T-helper 1 cell treated with Interleukin-12 subunit alpha and Interleukin-12 subunit beta and Interleukin-4 antibody, amounts not matched to agents 30 μg/mL and 1 μg/mL, for 36 hours (primary cell): ENCODE data around the gene GNA14.
"Not testable (repeated sequence)": the region's sequence is repeated elsewhere in the genome, so short reads cannot be mapped to it uniquely, and the experiment has no call there.

ENCODE experiments used
- H3K27ac Mint-ChIP-seq: one replicate; pipeline ENCODE4 v1.8.0; 2021; ENCODE audit warnings: mild to moderate bottlenecking, mixed read lengths
- H3K27me3 Mint-ChIP-seq: one replicate; pipeline ENCODE4 v1.8.0; 2021; ENCODE audit warnings: low read depth, mixed read lengths
- H3K36me3 Mint-ChIP-seq: one replicate; pipeline ENCODE4 v1.8.0; 2021; ENCODE audit warnings: low read depth, mixed read lengths
- H3K4me1 Mint-ChIP-seq: one replicate; pipeline ENCODE4 v1.8.0; 2021; ENCODE audit warnings: low read depth, mixed read lengths
- H3K4me3 Mint-ChIP-seq: one replicate; pipeline ENCODE4 v1.8.0; 2021; ENCODE audit warnings: mild to moderate bottlenecking, moderate library complexity, mixed read lengths
- H3K9me3 Mint-ChIP-seq: one replicate; pipeline ENCODE4 v1.8.0; 2021; ENCODE audit warnings: mixed read lengths

GNA14 gene

DNA sequence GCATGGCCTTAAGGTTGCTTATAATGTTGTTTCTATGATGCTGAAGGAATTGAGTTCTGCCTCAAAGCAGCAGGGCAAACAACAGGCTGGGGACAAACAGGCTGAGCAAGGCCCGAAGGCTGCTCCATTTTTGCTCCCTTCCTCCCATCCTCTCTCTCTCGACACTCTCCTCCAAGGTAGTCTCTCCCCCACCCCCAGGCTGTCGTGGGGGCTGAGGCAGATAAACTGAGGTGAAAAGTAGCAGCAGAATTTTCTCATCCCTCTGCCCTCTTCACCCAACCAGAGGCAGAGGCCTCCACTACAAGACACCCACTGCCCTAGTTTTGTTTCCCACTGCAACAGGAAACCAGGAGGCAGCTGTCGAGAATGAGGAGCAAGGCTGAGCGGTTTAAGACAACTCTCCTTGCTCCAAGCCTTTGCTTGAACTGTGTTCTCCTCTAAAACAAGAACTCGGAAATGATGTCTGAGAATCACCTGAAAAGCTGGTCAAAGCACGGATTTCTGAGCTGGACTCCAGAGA, 13.5 kb upstream of the GNA14 start:
- Mint-ChIP-seq H3K27ac (no peak overlapping the region), H3K4me1 (no peaks in the 10 kb centered on the region), H3K27me3 (peaks cover 19% of the 10 kb centered on the region), H3K36me3 (no peaks in the 10 kb centered on the region), H3K4me3 (no peak overlapping the region), H3K9me3 (no peaks in the 10 kb centered on the region)

DNA sequence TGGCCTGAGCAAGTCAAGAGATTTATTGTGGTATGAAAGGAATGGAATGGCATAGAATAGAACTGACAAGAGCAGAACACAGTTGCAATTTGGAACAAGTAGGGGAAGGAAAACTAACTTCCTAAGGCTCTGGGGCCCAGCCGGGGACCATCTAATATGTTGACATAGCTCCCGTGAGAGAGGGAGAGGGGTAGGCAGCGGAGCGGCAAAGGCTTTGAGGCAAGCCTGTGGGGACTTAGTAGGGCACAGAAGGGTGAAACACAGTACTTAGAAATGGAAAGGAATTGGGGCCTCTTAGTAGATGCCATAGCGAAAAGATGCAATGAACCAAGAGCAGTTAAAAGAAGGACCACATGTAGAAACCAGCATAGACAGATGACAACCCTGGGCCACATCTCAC, 11.8 kb upstream of the GNA14 start:
- Mint-ChIP-seq H3K9me3 (no peaks in the 10 kb centered on the region), H3K4me3 (no peak overlapping the region), H3K27me3 (peaks cover 15% of the 10 kb centered on the region), H3K27ac (no peak overlapping the region), H3K4me1 (no peaks in the 10 kb centered on the region), H3K36me3 (no peaks in the 10 kb centered on the region)

DNA sequence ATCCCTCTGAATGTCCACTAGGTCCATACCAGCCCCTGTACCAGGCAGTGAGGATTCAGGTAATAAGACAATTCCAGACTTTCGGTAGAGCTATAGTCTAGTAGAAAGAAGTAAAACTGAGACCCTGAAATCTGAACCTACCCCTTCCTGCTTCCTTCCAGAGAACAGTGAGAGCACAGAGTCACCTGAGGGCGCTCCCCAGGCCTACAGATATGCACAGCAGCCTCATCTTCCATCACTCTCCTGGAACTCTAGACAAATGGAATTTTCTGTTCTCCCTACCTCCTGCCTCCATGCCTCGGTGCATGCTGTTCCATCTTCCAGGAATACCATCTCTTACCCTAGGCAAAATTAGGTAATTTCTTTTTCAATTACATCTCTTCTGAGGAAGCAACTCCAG, 3.1 kb upstream of the GNA14 start:
- Mint-ChIP-seq H3K27ac (no peak overlapping the region), H3K36me3 (peaks cover 2% of the 10 kb centered on the region), H3K27me3 (peaks cover 42% of the 10 kb centered on the region), H3K4me3 (no peak overlapping the region), H3K4me1 (peaks cover 6% of the 10 kb centered on the region), H3K9me3 (no peaks in the 10 kb centered on the region)

DNA sequence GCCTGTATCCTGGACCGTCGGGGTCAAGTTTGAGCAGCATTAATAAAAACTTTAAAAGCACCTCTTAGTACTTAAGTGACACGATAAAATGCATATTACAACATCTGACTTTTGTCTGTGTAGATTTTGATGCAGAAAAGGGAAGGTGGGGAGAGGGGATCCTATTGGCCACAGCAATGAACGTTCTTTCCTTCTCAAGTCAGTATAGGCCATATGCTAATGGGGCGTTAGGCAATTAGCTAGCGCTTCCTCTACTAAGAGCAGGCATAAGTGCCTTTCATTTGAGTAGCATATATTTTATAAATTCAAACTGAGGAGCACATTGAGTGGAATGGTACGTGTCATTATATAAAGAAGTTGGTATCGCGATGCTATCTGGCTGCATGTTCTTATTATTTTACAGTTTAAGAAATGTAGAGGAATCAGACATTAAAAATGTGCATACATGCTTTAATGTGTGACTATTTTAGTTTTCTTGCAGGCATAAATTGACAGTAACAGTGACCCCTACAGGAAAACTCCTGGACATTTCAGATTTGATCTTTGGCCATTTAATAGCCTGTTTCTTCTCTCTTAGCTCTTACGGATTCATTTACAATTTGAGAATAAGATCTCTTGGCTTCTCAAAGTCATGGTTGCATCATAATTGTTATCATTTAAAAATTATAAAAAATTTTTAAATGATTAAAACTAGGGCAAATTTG, 1.1 kb upstream of the GNA14 start:
- Mint-ChIP-seq H3K27me3 (peaks cover 58% of the 10 kb centered on the region), H3K27ac (no peak overlapping the region), H3K4me1 (peaks cover 6% of the 10 kb centered on the region), H3K9me3 (no peaks in the 10 kb centered on the region), H3K4me3 (no peak overlapping the region), H3K36me3 (peaks cover 2% of the 10 kb centered on the region)

DNA sequence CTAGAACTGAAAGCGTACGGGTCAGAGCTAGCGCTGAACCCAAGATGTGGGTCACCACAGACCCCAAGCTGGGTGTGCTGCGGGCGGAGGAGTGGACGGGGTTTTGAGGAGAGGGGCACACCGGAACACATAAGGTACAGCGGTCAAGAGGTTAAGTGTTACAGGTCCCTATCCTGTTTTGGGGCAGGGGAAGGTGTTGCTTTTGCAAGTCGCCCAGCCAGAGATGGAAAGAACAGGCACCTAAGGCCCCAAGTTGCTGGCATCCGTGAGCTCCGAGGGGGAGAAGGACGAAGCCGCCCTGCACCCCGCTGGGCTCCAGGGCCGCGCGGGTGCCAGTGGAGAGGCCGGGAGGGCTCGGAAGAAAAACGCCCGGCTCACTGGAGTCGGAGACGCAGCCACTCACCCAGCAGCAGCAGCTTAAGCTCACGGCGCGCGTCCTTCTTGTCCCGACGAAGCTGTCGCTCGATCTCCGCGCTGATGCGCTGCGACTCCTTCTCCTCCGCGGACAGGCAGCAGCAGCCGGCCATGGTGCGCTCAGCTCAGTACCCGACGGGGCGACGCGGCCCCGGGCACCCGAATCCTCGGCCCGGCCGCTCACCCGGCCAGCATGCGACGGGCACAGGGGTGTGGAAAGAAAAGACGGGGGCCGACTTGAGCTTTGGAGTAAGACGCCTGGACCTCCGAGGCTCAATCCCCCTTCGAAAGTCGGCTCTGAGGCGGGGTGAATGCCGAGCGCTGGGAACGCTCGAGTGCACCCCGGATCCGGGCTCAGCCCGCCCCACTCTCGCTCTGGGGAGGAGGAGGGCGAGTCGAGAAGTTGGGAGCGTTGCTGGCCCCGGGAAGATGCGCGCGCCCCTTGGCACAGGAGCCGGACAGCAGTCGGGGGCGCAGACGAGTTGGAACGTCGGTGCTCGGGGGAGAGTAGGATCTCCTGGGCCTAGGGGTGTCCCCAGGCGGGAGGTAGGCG, 572 bp downstream of the GNA14 start:
- peak overlapping the region; percentile 64 for H3K4me3 Mint-ChIP-seq
- peaks cover 6% of the 10 kb centered on the region for H3K4me1 Mint-ChIP-seq
- no peak overlapping the region for H3K27ac Mint-ChIP-seq
- peaks cover 2% of the 10 kb centered on the region for H3K36me3 Mint-ChIP-seq
- no peaks in the 10 kb centered on the region for H3K9me3 Mint-ChIP-seq
- H3K27me3 Mint-ChIP-seq: peaks cover 63% of the 10 kb centered on the region

DNA sequence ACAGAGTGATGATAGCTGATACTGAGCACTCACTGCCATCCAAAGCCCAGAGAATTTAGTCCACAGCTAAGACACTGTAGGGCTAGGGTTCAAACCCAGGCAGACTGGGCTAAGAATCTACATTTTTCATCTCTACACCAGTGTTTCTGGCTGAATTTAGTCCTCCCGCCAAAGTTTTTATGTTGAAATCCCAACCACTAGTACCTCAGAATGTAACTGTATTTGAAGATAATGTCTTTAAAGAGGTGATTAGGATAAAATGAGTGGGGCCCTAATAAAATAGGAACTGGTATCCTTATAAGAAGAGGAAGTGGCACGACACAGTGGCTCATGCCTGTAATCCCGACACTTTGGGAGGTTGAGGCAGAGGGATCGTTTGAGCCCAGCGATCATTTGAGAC, 4.3 kb downstream of the GNA14 start:
- peaks cover 6% of the 10 kb centered on the region for H3K4me1 Mint-ChIP-seq
- H3K27me3 Mint-ChIP-seq: peaks cover 49% of the 10 kb centered on the region
- no peaks in the 10 kb centered on the region for H3K9me3 Mint-ChIP-seq

DNA sequence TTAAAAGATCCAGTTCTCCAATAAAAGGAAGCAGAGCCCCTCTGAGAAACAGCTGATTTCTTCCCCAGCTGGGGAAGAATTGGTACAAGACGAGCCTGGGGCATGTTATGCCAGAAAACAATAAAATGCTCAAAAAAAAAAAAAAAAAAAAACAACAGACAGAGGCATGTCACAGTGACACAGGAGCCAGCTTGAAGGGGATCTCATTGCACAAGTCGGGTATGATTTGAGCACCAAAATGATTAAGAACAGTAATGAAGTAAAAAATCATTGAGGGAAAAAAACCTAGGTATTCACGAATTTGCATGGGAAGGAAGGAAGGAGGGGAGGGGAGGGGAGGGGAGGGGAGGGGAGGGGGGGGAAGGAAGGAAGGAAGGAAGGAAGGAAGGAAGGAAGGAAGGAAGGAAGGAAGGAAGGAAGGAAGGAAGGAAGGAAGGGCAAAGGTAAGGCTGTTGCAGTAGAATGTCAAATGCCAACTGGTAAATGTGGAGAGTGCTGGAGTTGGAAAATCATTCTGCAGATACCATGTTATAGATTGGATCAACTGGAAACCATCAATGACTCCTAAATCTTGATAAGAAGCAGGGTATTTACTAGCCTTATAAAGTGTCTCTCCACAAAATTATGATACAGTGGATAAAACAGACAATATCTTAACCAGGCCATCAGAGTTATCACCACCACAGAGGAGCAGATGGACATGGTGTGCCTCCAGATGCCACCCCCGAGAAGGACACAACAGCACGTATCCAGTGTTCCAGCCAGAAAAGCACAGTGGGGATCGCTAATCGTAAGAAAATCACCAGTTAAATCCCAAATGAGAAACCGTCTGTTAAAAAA, 7.2 kb downstream of the GNA14 start:
- Mint-ChIP-seq H3K4me3 (no peak overlapping the region), H3K9me3 (no peaks in the 10 kb centered on the region), H3K36me3 (no peaks in the 10 kb centered on the region), H3K4me1 (no peaks in the 10 kb centered on the region), H3K27me3 (peaks cover 37% of the 10 kb centered on the region), H3K27ac (no peak overlapping the region)

More for the DNA sequence above, 4.3 kb downstream of the GNA14 start:
- Mint-ChIP-seq H3K27ac (no peak overlapping the region), H3K4me3 (no peak overlapping the region), H3K36me3 (peaks cover 2% of the 10 kb centered on the region)

DNA sequence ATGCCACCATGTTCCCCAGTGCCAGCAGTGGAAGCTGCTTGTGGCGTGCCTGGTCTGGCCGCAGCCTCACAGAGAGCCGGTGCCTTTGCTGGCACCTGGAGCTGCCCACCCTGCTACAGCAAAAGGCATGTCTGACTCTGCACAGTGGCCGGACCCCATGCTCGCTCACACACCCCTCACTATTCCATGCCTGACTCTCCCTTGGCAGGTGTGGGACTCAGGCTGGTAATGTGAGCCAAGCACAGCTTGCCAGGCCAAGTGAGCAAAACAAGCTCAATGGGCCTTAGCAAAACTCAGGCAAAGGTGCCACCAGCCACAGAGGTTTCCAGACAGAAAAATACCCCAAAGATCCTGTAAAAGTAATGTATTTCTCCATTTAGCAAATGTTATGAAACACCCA, 15.5 kb downstream of the GNA14 start:
- peaks cover 16% of the 10 kb centered on the region for H3K27me3 Mint-ChIP-seq
- no peaks in the 10 kb centered on the region for H3K36me3 Mint-ChIP-seq
- H3K27ac Mint-ChIP-seq: no peak overlapping the region
- no peak overlapping the region for H3K4me3 Mint-ChIP-seq
- H3K4me1 Mint-ChIP-seq: no peaks in the 10 kb centered on the region
- H3K9me3 Mint-ChIP-seq: no peaks in the 10 kb centered on the region

DNA sequence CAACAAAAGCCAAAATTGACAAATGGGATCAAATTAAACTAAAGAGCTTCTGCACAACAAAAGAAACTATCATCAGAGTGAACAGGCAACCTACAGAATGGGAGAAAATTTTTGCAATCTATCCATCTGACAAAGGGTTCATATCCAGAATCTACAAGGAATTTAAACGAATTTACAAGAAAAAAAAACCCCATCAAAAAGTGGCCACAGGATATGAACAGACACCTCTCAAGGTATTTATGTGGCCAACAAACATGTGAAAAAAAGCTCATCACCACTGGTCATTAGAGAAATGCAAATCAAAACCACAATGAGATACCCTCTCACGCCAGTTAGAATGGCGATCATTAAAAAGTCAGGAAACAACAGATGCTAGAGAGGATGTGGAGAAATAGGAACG, 19.3 kb downstream of the GNA14 start:
- peaks cover 19% of the 10 kb centered on the region for H3K27me3 Mint-ChIP-seq

DNA sequence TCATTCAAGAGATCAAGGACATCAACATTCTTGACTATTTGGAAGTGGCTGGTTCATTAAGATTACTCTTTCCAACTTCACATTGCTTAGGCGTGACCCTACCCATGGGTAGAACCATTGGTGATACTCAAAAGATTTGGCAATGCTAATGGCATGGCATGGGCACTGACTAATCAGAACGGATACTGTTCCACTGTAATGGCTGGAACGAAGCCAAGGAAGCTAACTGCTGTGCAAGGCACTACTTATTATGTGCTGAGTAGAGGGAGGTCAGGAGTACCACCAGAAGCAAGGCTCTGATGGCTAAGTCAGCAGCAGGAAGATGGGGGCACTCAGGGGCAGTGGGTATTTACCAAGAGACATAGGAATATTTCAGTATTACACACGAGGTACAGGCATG, 31.9 kb downstream of the GNA14 start:
- no peaks in the 10 kb centered on the region for H3K4me1 Mint-ChIP-seq
- H3K27ac Mint-ChIP-seq: no peak overlapping the region
- peaks cover 4% of the 10 kb centered on the region for H3K27me3 Mint-ChIP-seq
- H3K36me3 Mint-ChIP-seq: no peaks in the 10 kb centered on the region
- no peak overlapping the region for H3K4me3 Mint-ChIP-seq
- H3K9me3 Mint-ChIP-seq: no peaks in the 10 kb centered on the region

More for the DNA sequence above, 19.3 kb downstream of the GNA14 start:
- H3K27ac Mint-ChIP-seq, H3K36me3 Mint-ChIP-seq, H3K4me1 Mint-ChIP-seq, H3K4me3 Mint-ChIP-seq: not testable (repeated sequence)
- H3K9me3 Mint-ChIP-seq: peaks cover 12% of the 10 kb centered on the region

DNA sequence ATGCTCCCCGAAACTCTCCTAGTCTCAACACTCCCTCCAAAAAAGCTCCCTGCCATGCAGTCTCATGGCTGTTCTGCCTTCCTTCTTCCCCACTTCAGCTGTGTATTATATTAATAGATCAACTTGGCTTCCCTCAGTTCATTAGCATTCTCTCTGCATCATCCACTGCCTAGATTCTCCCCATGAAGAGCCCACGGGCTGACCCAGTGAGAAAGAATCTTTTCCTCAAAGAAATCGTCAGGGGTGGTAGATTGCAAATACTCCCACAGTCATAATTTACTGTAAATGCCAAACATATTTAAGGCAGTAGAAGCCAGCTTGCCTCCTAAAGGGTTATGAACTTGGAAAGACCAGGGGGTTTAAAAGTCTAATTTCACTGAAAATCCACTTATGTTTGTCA, 33.5 kb downstream of the GNA14 start:
- Mint-ChIP-seq H3K4me1 (no peaks in the 10 kb centered on the region), H3K27ac (no peak overlapping the region), H3K36me3 (no peaks in the 10 kb centered on the region), H3K4me3 (no peak overlapping the region), H3K27me3 (peaks cover 9% of the 10 kb centered on the region), H3K9me3 (no peaks in the 10 kb centered on the region)

DNA sequence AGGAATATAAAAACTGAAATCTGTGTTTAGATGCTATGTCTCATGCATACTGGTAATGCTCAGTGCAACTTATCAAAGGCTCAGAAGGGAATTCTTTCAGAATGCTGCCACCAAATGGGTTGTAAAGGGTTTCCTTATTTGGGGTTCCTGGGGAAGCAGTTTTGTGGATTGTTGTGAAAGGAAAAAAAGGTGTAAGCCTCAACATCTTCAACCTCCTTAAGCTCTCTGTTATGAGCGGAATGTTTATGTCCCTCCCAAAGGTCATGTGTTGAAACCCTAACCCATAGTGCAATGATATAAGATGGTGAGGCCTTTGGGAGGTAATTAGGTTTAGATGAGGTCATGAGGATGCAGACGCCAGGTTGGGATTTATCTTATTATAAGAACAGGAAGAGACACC, 41.6 kb downstream of the GNA14 start:
- no peaks in the 10 kb centered on the region for H3K4me1 Mint-ChIP-seq
- H3K4me3 Mint-ChIP-seq: no peak overlapping the region
- peaks cover 15% of the 10 kb centered on the region for H3K27me3 Mint-ChIP-seq
- no peak overlapping the region for H3K27ac Mint-ChIP-seq
- H3K36me3 Mint-ChIP-seq: no peaks in the 10 kb centered on the region
- H3K9me3 Mint-ChIP-seq: no peaks in the 10 kb centered on the region

DNA sequence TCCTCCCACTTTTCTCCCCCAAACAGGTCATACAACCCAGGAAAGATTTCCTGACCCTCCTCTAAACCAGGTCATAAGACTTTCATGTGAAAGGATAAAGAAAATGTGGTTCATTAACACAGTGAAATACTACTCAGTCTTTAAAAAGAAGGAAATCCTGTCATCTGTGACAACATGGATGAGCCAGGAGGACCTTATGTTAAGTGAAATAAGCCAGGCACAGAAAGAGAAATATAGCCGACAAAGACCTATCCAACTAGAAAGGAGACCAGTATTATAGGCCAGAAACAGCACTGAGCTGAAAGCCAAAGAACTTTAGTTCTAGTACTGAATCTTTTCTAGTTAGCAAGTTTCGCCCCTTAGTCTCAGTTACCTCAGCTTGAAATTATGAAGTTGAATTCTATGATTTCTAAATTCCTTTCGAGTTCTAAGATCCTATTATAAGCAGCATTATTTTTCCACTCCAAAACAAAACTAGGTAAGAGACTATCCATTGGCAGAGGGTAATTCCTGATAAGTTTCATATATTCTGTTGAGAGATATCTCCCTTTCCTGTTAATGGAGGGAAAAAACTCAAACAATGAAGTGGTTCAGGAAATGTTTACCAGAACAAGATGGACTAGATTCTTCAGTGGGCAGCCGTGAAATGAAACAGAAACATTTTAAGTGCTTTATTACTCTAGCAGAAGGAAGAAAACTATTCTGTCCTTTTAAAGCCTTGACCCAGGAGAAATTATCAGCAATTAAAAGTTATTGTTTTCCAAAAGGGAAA, 42.5 kb downstream of the GNA14 start:
- H3K4me3 Mint-ChIP-seq: no peak overlapping the region
- H3K36me3 Mint-ChIP-seq: no peaks in the 10 kb centered on the region
- no peak overlapping the region for H3K27ac Mint-ChIP-seq
- H3K9me3 Mint-ChIP-seq: no peaks in the 10 kb centered on the region
- H3K4me1 Mint-ChIP-seq: no peaks in the 10 kb centered on the region
- H3K27me3 Mint-ChIP-seq: peaks cover 15% of the 10 kb centered on the region

DNA sequence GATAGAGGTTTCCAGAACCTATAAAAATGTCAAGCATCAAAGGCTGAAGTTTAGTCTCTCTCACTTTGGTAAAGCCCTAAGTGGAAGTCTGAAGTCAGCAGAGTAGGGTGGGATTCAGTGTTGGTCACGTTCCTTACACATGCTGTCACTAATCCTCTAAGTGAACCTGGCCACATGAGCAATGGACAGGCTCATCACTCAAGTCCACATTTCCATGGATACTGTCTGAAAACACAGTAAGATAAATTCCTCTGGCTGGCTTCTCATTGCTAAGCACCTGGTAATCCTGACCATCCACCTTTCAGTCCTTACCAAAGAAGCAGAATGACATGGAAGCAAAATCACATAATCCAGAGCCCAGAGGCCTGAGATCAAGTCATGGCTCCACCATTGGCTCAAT, 43.8 kb downstream of the GNA14 start:
- Mint-ChIP-seq H3K4me1 (no peaks in the 10 kb centered on the region), H3K27ac (no peak overlapping the region), H3K4me3 (no peak overlapping the region), H3K9me3 (no peaks in the 10 kb centered on the region), H3K36me3 (no peaks in the 10 kb centered on the region), H3K27me3 (peaks cover 6% of the 10 kb centered on the region)
